HFFc6 (cell line): ENCODE results near the gene MRPS10. TPM values are rescaled to one million over a fixed set of nuclear protein-coding genes. Genes with fewer than 3 reads are reported as not detected.
"Not testable (repeated sequence)": the region's sequence is repeated elsewhere in the genome, so short reads cannot be mapped to it uniquely, and the experiment has no call there.

Experiments
- DNase-seq: peaks from one replicate; pipeline ENCODE4 v3.0.0-alpha.2; 2018
- H3K27ac Mint-ChIP-seq: 2 replicates; pipeline ENCODE4 v1.8.0; 2020; ENCODE audit warnings: mild to moderate bottlenecking, mixed read lengths
- H3K27me3 Mint-ChIP-seq: 2 replicates; pipeline ENCODE4 v1.8.0; 2021; ENCODE audit warnings: mild to moderate bottlenecking, moderate library complexity, mixed read lengths; ENCODE audit not compliant: insufficient read depth
- H3K36me3 Mint-ChIP-seq: 2 replicates; pipeline ENCODE4 v1.8.0; 2021; ENCODE audit warnings: low read depth, mixed read lengths
- H3K4me1 Mint-ChIP-seq: 2 replicates; pipeline ENCODE4 v1.8.0; 2020; ENCODE audit warnings: low read depth, mixed read lengths
- H3K4me3 Mint-ChIP-seq: 2 replicates; pipeline ENCODE4 v1.8.0; 2020; ENCODE audit warnings: mild to moderate bottlenecking, moderate library complexity, mixed read lengths
- H3K9me3 Mint-ChIP-seq: 2 replicates; pipeline ENCODE4 v1.8.0; 2020; ENCODE audit warnings: mild to moderate bottlenecking, mixed read lengths
- CTCF ChIP-seq: fragments of 200-600 bp; sonication (generic); IDR thresholded peaks from 2 replicates; pipeline ENCODE4 v1.5.0; 2021; ENCODE audit warnings: antibody characterized with exemption, mild to moderate bottlenecking
- total RNA-seq, 6 experiments: library from RNA; stranded (reverse); fragmentation: NEBNext Ultra II Directional; extraction: Animal tissue kit (Norgen Biotek cat#: 25700); gene quantifications; 2 replicates in 1 of 6; 3 replicates in 5 of 6; pipeline ENCODE4 v1.2.3, GENCODE V29; 2021

Gene MRPS10
- total RNA-seq, 6 experiments from 2014 or later, result 40.9 to 49.3 (median 43.8) TPM

- peak overlapping the region; percentile 33 for H3K4me3 Mint-ChIP-seq
- H3K9me3 Mint-ChIP-seq, result no peaks in the 10 kb centered on the region
- peaks cover 1% of the 10 kb centered on the region for H3K27me3 Mint-ChIP-seq
- DNase-seq, result no peak
- no peak for TF ChIP-seq CTCF
- H3K4me1 Mint-ChIP-seq, result peaks cover 32% of the 10 kb centered on the region
- H3K36me3 Mint-ChIP-seq, result no peaks in the 10 kb centered on the region
- H3K27ac Mint-ChIP-seq, result no peak overlapping the region; the same call in 1 of the 2 replicates
Measured at GRCh38 chr6:42193491-42193894, 24.2 kb downstream of the MRPS10 start.

DNA sequence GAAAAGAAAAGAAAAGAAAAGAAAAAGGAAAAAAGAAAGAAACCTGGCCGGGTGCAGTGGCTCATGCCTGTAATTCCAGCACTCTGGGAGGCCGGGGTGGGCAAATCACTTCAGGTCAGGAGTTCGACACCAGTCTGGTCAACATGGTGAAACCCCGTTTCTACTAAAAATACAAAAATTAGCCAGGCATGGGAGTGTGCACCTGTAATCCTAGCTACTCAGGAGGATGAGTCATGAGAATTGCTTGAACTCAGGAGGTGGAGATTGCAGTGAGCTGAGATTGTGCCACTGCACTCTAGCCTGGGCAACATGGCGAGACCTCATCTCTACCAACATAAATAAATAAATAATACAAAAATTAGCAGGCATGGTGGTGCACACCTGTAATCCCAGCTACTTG, 25.3 kb downstream of the MRPS10 start:
- peaks cover 32% of the 10 kb centered on the region for H3K4me1 Mint-ChIP-seq
- not testable (repeated sequence) for DNase-seq, H3K36me3 Mint-ChIP-seq, H3K9me3 Mint-ChIP-seq, H3K4me3 Mint-ChIP-seq, H3K27me3 Mint-ChIP-seq, H3K27ac Mint-ChIP-seq

GRCh38 chr6:42190554-42191183, 27.0 kb downstream of the MRPS10 start:
- peak overlapping the region; percentile 47 for H3K27ac Mint-ChIP-seq

GRCh38 chr6:42188406-42188805, 29.3 kb downstream of the MRPS10 start:
- H3K27me3 Mint-ChIP-seq, result peaks cover 7% of the 10 kb centered on the region
- no peak overlapping the region for H3K4me3 Mint-ChIP-seq
- peaks cover 24% of the 10 kb centered on the region for H3K4me1 Mint-ChIP-seq
- TF ChIP-seq CTCF, result no peak
- no peak for DNase-seq
- H3K36me3 Mint-ChIP-seq, result no peaks in the 10 kb centered on the region
- H3K9me3 Mint-ChIP-seq, result no peaks in the 10 kb centered on the region
- no peak overlapping the region for H3K27ac Mint-ChIP-seq

More at GRCh38 chr6:42190554-42191183, 27.0 kb downstream of the MRPS10 start:
- Mint-ChIP-seq H3K4me3 (no peak overlapping the region), H3K27me3 (peaks cover 2% of the 10 kb centered on the region), H3K4me1 (peaks cover 32% of the 10 kb centered on the region), H3K36me3 (no peaks in the 10 kb centered on the region), H3K9me3 (no peaks in the 10 kb centered on the region)
- no peak for TF ChIP-seq CTCF
- peak; percentile 72 for DNase-seq

DNA sequence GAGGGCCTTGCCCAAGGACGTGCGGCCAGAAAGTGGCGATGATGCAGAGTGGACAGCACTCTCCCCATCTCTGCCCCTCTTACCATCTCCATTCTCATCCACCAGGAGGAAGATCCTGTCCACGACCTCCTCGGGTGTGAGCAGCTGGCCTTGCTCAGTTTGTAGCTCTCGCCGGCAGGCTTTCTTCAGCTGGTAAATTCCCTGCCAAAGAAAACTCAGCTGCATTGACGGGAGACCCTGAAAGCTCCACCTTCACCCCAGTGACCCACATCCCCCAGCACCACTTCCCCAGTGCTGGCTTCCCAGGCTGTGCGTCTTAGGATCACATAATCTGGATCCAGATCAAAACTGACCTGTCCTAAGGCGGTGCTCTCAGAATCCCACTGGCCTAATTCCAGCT, 32.1 kb downstream of the MRPS10 start:
- Mint-ChIP-seq H3K27me3 (peaks cover 12% of the 10 kb centered on the region), H3K9me3 (no peaks in the 10 kb centered on the region), H3K4me1 (peaks cover 4% of the 10 kb centered on the region), H3K36me3 (no peaks in the 10 kb centered on the region), H3K27ac (no peak overlapping the region), H3K4me3 (no peak overlapping the region)
- DNase-seq, result no peak
- TF ChIP-seq CTCF, result no peak

DNA sequence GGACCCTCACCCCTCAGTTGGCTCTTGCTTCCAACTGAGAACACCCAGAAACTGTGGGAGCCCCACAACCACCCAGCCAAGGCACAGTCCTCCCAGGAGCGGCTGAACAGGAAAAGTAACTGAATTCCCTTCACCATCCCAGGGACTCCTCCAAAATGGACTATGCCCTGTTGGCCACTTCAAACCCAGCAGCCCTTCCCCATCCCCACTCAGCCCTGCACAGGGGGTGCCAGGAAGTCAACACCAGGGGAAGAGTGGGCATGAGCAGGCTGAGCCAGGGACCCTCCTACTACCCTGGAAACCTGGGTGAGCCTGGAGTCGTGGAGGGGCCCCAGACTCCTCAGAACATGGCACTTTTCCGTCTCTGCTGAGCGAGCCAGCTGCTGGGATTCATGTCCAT, 33.2 kb downstream of the MRPS10 start:
- H3K9me3 Mint-ChIP-seq, result no peaks in the 10 kb centered on the region
- no peak for TF ChIP-seq CTCF
- no peaks in the 10 kb centered on the region for H3K36me3 Mint-ChIP-seq
- peaks cover 12% of the 10 kb centered on the region for H3K27me3 Mint-ChIP-seq
- no peak overlapping the region for H3K4me3 Mint-ChIP-seq
- peaks cover 8% of the 10 kb centered on the region for H3K4me1 Mint-ChIP-seq
- H3K27ac Mint-ChIP-seq, result no peak overlapping the region
- DNase-seq, result no peak
